Endothelial cell of umbilical vein (primary cell): ENCODE data around the gene EFNA5. TPM values are rescaled to one million over a fixed set of nuclear protein-coding genes. Genes with fewer than 3 reads are reported as not detected.

Experiments
- BruUV-seq: library from RNA; stranded (reverse); fragments of 400-500 nt; replicated peaks from 2 replicates; lab custom pipeline; 2021; lab: Mats Ljungman, UMichigan
- CTCF ChIA-PET: fragments of 300-600, 350-600 bp; sonication (Branson Sonifier 250); formaldehyde crosslinking; loops from one replicate; lab custom pipeline; 2021; ENCODE audit warnings: antibody characterized with exemption, inconsistent platforms; lab: Charles Lee
- POLR2A ChIA-PET: fragments of 300-600, 350-600 bp; sonication (Branson Sonifier 250); formaldehyde crosslinking; loops from one replicate; lab custom pipeline; 2021; ENCODE audit warnings: antibody characterized with exemption, inconsistent platforms; lab: Charles Lee
- DNase-seq: peaks from one replicate; pipeline ENCODE4 v3.0.0-alpha.2; 2011; ENCODE audit warnings: low read depth, low spot score
- FAIRE-seq: peaks from 2 replicates; lab custom pipeline; 2011; peaks lifted over from hg19 to GRCh38; lab: Jason Lieb, UNC
- H2AFZ ChIP-seq: 2 replicates; pipeline ENCODE4 v1.6.0; 2012; ENCODE audit warnings: low read depth, low read length, control low read depth, inconsistent platforms
- H3K27ac ChIP-seq: 2 replicates; pipeline ENCODE4 v1.5.1; 2011; ENCODE audit warnings: low read depth, mild to moderate bottlenecking, control low read depth, low read length, moderate library complexity; ENCODE audit not compliant: insufficient read depth
- H3K27me3 ChIP-seq, 2 experiments: 2 replicates each; pipeline versions ENCODE4 v1.6.0 to v1.6.1; 2011; ENCODE audit warnings: low read length in 2 of 2, mixed read lengths in 1 of 2; ENCODE audit not compliant: control insufficient read depth in 2 of 2, insufficient read depth in 2 of 2
- H3K36me3 ChIP-seq, 2 experiments: 2 replicates in 1 of 2; 3 replicates in 1 of 2; pipeline ENCODE4 v1.5.1; 2011; ENCODE audit warnings: low read length in 2 of 2, mild to moderate bottlenecking in 1 of 2, moderate library complexity in 1 of 2; ENCODE audit not compliant: control insufficient read depth in 2 of 2, insufficient read depth in 2 of 2; ENCODE audit errors: extremely low read depth in 1 of 2
- H3K4me1 ChIP-seq: 3 replicates; pipeline ENCODE4 v1.5.1; 2011; ENCODE audit warnings: mild to moderate bottlenecking, low read length; ENCODE audit not compliant: control insufficient read depth, insufficient read depth; ENCODE audit errors: extremely low read depth
- H3K4me2 ChIP-seq: 2 replicates; pipeline ENCODE4 v1.6.1; 2011; ENCODE audit warnings: low read length, control low read depth, mixed read lengths; ENCODE audit not compliant: insufficient read depth
- H3K4me3 ChIP-seq, 3 experiments: fragments of 200-600 bp in 1 of 3; sonication (generic), shearing (Covaris generic) in 1 of 3; replicated peaks in 1 of 3; 2 replicates each; pipeline ENCODE4 v1.5.1; 2011 to 2016; ENCODE audit warnings: control low read depth in 3 of 3, low read length in 3 of 3, mild to moderate bottlenecking in 2 of 3, inconsistent platforms in 1 of 3, low read depth in 1 of 3, moderate library complexity in 1 of 3; ENCODE audit not compliant: insufficient read depth in 1 of 3
- H3K79me2 ChIP-seq: 2 replicates; pipeline ENCODE4 v1.6.0; 2012; ENCODE audit warnings: low read length, inconsistent platforms; ENCODE audit not compliant: control insufficient read depth, insufficient read depth
- H3K9ac ChIP-seq: replicated peaks from 2 replicates; pipeline ENCODE3; 2011; ENCODE audit warnings: low read length, control low read depth; ENCODE audit not compliant: insufficient read depth; ENCODE audit errors: extremely low read depth
- H3K9me1 ChIP-seq: replicated peaks from 3 replicates; pipeline ENCODE4 v1.6.0; 2011; ENCODE audit warnings: mild to moderate bottlenecking, low read length; ENCODE audit not compliant: control insufficient read depth, insufficient read depth; ENCODE audit errors: extremely low read depth
- H3K9me3 ChIP-seq: replicated peaks from 2 replicates; pipeline ENCODE4 v1.5.1; 2012; ENCODE audit warnings: low read length, inconsistent platforms; ENCODE audit not compliant: control insufficient read depth, insufficient read depth
- H4K20me1 ChIP-seq: replicated peaks from 2 replicates; pipeline ENCODE3; 2011; ENCODE audit warnings: mild to moderate bottlenecking, low read length; ENCODE audit not compliant: control insufficient read depth, insufficient read depth; ENCODE audit errors: extremely low read depth
- EZH2 ChIP-seq: IDR thresholded peaks from 2 replicates; pipeline ENCODE4 v1.6.1; 2012; ENCODE audit warnings: borderline replicate concordance, low read depth, mild to moderate bottlenecking, moderate library complexity, low read length, inconsistent platforms; ENCODE audit not compliant: severe bottlenecking
- FOS ChIP-seq: IDR thresholded peaks from 2 replicates; pipeline ENCODE4 v1.6.1; 2011; ENCODE audit warnings: mild to moderate bottlenecking, low read length, moderate library complexity, borderline replicate concordance; ENCODE audit not compliant: insufficient read depth
- GATA2 ChIP-seq: IDR thresholded peaks from 2 replicates; pipeline ENCODE4 v1.7.0; 2011; ENCODE audit warnings: low read depth, mild to moderate bottlenecking, moderate library complexity, mixed read lengths, low read length; ENCODE audit not compliant: insufficient read length, insufficient read depth
- JUN ChIP-seq: IDR thresholded peaks from 2 replicates; pipeline ENCODE4 v1.6.1; 2011; ENCODE audit warnings: borderline replicate concordance, low read depth; ENCODE audit not compliant: insufficient read length, insufficient read depth
- MAX ChIP-seq: IDR thresholded peaks from 2 replicates; pipeline ENCODE4 v1.6.1; 2011; ENCODE audit not compliant: insufficient read depth, insufficient read length
- MYC ChIP-seq: IDR thresholded peaks from one replicate; pipeline ENCODE4 v1.6.1; 2011; ENCODE audit warnings: mild to moderate bottlenecking, low read depth, low read length
- POLR2A ChIP-seq: IDR thresholded peaks from 2 replicates; pipeline ENCODE4 v1.6.1; 2012; ENCODE audit warnings: low read depth, mild to moderate bottlenecking, control low read depth, low read length
- POLR2AphosphoS5 ChIP-seq: IDR thresholded peaks from 2 replicates; pipeline ENCODE4 v1.6.1; 2012; ENCODE audit warnings: low read depth, mild to moderate bottlenecking, control low read depth, low read length, moderate library complexity; ENCODE audit not compliant: insufficient read depth
- dilution Hi-C: fragments of 300-500 bp; cut with MboI; formaldehyde crosslinking; loops from one replicate; pipeline ENCODE4 v1.15.0; 2019; ENCODE audit warnings: low sequenced_read_pairs; ENCODE audit not compliant: extremely low pct_ligation_motif_present
- intact Hi-C: fragments of 100-400 bp; cut with micrococcal nuclease; formaldehyde crosslinking; loops from one replicate; pipeline ENCODE4 v1.10.0; 2022
- polyA plus RNA-seq, 4 experiments: library from polyadenylated mRNA; depleted of rRNA in 3 of 4; stranded (reverse) in 3 of 4; unstranded in 1 of 4; fragments of >200 nt; gene quantifications; 2 replicates each; pipeline versions ENCODE4 v1.2.1 to v1.2.3, GENCODE V29; 2011 to 2012; ENCODE audit warnings: missing spikeins in 1 of 4
- total RNA-seq: library from RNA; stranded (reverse); gene quantifications from 2 replicates; pipeline ENCODE4 v1.2.3, GENCODE V29; 2021
- TF ChIP-seq, protein P1 (sequence below), 2 donors: IDR thresholded peaks; 1 replicate in 1 of 2; 2 replicates in 1 of 2; pipeline ENCODE4 v1.5.1; 2011; ENCODE audit warnings: low read length in 2 of 2, mild to moderate bottlenecking in 2 of 2, moderate library complexity in 2 of 2, control low read depth in 1 of 2, inconsistent platforms in 1 of 2, low read depth in 1 of 2; ENCODE audit not compliant: insufficient read depth in 1 of 2; ENCODE audit errors: extremely low read depth in 1 of 2

Gene EFNA5
- total and polyA plus RNA-seq, 2 donors (not counting 3 experiments of a cell fraction or from before 2014, with no cell fraction given) = 13.6 to 22.1 TPM

DNA sequence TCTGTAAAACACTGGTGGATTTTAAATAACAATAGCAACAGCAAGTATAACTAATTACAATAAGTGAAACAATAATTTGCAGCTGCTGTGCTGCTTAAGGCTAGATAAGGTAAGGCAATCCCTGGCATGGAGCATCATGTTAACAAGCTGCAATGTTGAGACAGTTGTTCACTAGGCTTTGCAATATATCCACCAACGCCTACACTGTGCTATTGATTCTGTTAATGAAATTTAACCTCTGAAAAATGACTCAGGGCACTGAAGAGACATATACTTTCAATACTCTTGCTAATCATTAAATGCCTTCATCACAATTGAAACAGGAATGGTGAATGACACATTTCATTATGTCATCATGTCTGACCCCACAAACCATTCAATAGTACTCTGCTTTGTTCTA lies 255.0 kb downstream of the EFNA5 start:
- no peaks in the 10 kb centered on the region for H3K9me3 ChIP-seq
- H4K20me1 ChIP-seq = no peaks in the 10 kb centered on the region
- H3K9ac ChIP-seq = no peak overlapping the region
- no peaks in the 10 kb centered on the region for H3K79me2 ChIP-seq
- intact Hi-C loops = no loop called here
- H3K36me3 ChIP-seq = no peaks in the 10 kb centered on the region
- dilution Hi-C loops = no loop called here
- ChIA-PET POLR2A (no interaction called here), CTCF (interaction anchor here (1.0 kb wide), 1 partner anchor 156 kb away, joined by 3 read pairs; no protein-coding TSS in a partner anchor)
- H3K4me1 ChIP-seq = peaks cover 12% of the 10 kb centered on the region
- no peak overlapping the region for H3K4me3 ChIP-seq
- TF ChIP-seq, protein P1, sequence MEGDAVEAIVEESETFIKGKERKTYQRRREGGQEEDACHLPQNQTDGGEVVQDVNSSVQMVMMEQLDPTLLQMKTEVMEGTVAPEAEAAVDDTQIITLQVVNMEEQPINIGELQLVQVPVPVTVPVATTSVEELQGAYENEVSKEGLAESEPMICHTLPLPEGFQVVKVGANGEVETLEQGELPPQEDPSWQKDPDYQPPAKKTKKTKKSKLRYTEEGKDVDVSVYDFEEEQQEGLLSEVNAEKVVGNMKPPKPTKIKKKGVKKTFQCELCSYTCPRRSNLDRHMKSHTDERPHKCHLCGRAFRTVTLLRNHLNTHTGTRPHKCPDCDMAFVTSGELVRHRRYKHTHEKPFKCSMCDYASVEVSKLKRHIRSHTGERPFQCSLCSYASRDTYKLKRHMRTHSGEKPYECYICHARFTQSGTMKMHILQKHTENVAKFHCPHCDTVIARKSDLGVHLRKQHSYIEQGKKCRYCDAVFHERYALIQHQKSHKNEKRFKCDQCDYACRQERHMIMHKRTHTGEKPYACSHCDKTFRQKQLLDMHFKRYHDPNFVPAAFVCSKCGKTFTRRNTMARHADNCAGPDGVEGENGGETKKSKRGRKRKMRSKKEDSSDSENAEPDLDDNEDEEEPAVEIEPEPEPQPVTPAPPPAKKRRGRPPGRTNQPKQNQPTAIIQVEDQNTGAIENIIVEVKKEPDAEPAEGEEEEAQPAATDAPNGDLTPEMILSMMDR (IDR thresholded peaks at IDR 0.05; ENCODE audit: extremely low read depth in 1 of 2, insufficient read depth in 1 of 2, low read depth in 1 of 2, low read length in 2 of 2) = no peak
- TF ChIP-seq MYC (no peak), POLR2AphosphoS5 (no peak), EZH2 (no peak), FOS (no peak), POLR2A (no peak), JUN (no peak), GATA2 (no peak), MAX (no peak)
- H3K4me2 ChIP-seq = no peak overlapping the region
- H2AFZ ChIP-seq = no peak overlapping the region
- BruUV-seq = no TSS peak
- H3K27me3 ChIP-seq = no peaks in the 10 kb centered on the region
- FAIRE-seq (no peak), DNase-seq (no peak)
- H3K9me1 ChIP-seq = no peaks in the 10 kb centered on the region
- H3K27ac ChIP-seq = no peak overlapping the region
